GM18861 (cell line): Measurements from ENCODE around the gene TTC9.

Experiments
- ATAC-seq: cut with Tn5 transposase; IDR thresholded peaks from one replicate; pipeline ENCODE4 v1.9.1; 2021; ENCODE audit not compliant: unreplicated experiment

TTC9 gene

GRCh38 chr14:70711451-70711850, 69.7 kb downstream of the TTC9 start:
- no peak for ATAC-seq

GRCh38 chr14:70713096-70713495, 71.4 kb downstream of the TTC9 start:
- ATAC-seq: no peak

- ATAC-seq: no peak
Measured at GRCh38 chr14:70713511-70713916, 71.8 kb downstream of the TTC9 start.

DNA sequence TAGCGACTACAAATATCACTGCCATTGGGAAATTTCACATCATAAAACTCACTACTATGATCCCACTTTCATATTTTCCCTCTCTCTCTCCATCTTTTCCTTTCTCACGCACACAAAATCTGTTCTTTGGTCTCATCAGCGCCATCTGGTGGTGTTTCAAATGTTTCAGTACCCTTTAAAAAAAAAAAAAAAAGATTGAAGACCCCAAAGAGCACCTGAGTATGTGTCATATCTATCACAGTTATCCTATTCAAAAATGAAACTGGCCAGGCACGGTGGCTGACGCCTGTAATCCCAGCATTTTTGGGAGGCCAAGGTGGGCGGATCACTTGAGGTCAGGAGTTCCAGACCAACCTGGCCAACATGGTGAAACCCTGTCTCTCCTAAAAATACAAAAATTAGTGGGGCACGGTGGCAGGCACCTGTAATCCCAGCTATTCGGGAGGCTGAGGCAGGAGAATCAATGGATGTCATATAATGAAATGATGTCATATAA, 72.4 kb downstream of the TTC9 start:
- ATAC-seq: no peak

- ATAC-seq: no peak
Measured at GRCh38 chr14:70716483-70716882, 74.8 kb downstream of the TTC9 start.

- ATAC-seq: no peak
Measured at GRCh38 chr14:70716958-70717357, 75.2 kb downstream of the TTC9 start.

DNA sequence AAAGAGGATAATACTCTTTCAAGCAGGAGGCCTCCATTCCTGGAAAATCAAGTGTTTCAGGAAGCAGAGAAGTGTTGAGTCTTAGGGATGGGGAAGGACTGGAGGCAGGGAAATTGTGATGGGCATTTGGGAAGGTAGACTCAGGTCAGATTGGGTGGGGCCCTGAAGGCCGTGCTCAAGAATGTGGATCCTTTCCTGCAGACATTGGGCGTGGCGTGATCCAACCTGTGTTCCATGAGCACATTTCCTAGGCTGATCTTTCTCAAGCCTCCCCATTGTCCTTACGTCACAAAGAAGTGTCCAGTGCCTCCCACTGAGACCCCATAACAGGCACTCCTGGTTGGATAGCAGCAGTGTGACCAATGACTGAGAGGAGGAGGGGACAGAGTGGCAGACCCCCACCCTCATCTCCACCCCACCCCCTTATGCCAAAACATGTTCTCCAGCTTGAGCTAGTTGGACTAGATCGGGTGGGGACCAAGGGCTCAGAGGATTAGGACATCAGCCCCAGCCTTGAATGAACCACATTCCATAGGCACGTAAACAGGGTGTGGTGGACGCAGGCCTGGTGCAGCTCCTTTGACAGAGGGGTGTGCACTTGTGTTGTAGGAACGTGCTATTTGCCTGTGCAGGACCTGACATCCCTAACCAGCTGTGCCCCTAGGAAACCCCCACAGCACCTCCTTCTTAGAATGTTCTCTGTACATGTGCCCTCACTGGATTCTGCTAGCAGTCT, 76.8 kb downstream of the TTC9 start:
- ATAC-seq: no peak

- no peak for ATAC-seq
Measured at GRCh38 chr14:70721542-70721941, 79.8 kb downstream of the TTC9 start.

DNA sequence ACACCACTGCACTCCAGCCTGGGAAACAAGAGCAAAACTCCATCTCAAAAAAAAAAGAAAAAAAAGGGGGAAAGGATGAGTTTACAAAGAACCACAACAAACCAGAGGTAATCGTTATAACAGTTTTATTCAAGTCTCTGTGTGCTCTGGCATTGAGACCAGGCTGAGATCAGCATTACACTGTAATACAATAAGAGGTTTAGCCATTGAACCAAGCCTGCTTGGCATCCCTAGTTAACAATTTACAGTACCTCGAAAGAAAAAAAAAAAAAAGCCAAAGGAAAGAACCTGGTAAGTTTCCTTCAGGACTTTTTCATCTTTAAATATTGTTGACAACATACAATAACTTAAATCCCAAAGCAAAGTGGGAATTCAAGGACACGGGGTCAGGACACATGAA, 80.7 kb downstream of the TTC9 start:
- ATAC-seq: no peak

- ATAC-seq: no peak
Measured at GRCh38 chr14:70723276-70723675, 81.6 kb downstream of the TTC9 start.

GRCh38 chr14:70724110-70724509, 82.4 kb downstream of the TTC9 start:
- no peak for ATAC-seq

- ATAC-seq: no peak
Measured at GRCh38 chr14:70724944-70725343, 83.2 kb downstream of the TTC9 start.
